Measurements from ENCODE around the gene CDH24.

Gene CDH24

DNA sequence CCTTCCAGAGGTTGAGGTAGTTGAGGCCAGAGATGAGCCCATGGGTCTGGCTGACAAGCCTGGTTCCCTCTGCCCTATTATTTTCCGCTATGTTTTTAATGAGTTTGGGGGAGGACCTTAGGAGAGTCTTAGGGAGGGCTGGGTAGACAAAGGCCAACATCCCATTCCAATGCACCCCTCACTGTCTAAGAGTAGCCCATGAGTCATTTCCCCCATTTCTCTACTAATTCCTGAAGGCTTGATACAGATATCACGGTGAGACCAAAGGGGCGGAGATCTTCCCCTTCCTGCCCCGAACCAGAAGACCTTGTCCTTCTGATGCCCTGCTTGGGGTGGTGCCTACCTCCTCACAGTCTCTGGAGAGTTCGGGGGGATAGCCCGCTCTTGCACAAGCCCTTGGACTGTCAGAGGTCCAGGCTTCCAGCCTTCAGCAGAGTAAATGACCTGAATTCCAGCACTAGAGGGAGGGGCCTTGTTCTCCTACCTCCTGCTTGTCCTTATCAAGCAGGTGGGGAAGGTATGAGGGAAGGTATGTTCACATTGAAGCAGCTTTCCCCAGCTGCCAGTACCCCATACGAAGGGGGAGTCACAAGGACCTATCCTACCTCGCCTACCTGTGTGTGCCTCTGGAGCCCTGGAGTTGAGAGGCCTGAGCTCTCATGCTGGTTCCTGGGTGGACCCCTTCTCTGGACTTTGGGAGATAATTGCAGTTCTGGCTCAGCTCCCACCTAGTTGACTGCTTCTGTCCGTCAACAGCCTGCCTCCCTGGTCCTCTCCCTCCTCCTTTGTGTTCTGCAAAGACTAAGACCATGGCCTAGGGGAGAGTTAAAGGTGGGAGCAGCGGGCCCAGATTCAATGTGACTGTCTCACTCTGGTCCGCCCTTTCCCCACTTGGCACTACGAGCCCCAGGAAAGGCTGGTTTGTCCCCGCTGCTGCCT is 11.6 kb downstream of the CDH24 start:
- peak; percentile 12 for DNase-seq

DNA sequence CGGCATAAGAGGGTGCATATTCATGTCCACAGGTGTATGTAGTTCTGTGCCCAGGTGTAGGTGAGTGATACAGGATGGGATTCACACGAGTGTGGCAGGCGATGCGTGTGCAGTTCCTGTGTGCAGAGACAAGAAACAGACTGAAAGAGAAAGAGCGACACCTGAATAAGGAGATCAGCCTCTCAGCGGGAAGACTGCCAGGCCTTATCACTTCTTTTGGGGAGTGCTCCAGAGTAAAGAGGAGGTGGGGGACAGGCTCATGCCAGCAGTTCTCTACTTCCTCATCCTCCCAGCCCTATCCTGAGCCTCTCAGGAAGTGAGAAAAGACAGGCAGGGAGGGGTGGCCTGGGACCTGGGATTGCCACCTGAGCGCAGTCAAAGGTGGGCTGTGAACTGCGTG is 12.5 kb downstream of the CDH24 start:
- DNase-seq: no peak

DNA sequence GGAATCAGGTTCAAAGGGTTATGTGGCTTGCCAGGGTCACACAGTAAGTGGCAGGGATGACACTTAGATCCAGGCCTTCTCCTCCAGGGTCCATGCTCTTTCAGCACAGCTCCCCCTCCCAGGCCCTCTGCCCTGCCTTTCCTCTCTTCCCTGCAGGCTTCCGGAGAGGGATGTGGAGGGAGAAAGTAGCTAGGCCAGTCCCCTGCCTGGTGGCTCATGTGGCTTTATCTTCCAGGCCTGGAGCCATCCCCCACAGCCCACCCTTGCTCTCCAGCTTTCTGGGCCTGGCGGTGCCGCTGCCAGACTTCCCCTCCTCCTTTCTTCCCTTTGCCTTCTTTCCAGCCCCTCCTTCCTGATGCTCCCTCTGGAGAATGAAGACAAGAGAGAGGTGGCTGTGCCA is 13.6 kb downstream of the CDH24 start:
- no peak for DNase-seq

DNA sequence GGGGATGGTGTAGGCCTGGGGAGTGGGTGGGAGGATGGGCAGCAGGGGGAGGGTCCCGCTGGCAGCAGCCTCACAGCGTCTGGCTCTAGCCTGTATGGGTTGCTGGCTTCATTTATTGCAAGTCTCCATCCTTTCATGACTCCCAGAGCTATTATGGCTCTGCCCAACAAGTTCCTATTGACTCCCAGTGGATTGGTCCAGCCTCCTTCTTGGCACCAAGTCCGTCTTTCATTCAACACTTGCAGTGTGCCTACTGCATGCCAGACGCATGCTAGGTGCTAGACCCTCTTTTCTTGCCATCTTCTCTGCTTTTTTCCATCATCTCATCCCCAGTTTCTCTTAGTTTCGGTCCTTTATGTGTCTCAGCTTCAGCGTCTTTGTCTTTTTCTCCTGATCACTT is 14.2 kb downstream of the CDH24 start:
- DNase-seq: no peak

DNA sequence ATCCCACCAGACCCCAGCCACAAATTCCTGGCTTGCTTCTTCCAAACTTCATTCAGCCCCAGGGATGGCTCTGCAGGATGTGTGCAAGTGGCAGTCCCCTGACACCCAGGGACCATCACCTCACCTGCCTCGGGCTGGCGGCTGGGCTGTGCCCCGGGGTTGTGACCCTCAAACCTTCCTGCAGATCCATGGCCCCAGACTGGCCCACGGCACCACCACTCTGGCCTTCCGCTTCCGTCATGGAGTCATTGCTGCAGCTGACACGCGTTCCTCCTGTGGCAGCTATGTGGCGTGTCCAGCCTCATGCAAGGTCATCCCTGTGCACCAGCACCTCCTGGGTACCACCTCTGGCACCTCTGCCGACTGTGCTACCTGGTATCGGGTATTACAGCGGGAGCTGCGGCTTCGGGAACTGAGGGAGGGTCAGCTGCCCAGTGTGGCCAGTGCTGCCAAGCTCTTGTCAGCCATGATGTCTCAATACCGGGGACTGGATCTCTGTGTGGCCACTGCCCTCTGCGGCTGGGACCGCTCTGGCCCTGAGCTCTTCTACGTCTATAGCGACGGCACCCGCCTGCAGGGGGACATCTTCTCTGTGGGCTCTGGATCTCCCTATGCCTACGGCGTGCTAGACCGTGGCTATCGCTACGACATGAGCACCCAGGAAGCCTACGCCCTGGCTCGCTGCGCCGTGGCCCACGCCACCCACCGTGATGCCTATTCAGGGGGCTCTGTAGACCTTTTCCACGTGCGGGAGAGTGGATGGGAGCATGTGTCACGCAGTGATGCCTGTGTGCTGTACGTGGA is 15.0 kb downstream of the CDH24 start, which contains the start of gene PSMB11:
Gene PSMB11 (plus strand): TSS at position 51 of the 804 bp plus-strand sequence. CDS start 14 bp downstream, at position 65.
- no peak for DNase-seq

DNA sequence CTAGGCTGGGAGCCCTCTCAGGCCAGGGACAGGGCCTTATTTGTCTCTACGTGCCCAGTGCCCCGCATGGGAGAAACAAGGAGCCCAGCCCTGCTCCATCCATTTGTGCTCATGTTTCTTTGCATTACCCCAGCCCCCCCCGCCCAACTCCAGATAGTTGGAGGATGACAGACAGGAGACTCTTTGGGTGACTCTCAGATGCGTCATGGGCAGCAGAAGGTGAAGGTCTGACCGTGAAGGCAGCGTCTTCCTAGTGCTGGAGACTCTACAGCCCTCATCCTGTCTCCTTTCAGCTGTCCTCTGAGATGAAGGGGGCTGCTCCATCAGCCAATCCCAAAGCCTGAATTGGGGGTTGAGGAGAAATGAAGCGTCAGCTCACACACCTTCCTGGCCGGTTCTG is 15.6 kb downstream of the CDH24 start:
- no peak for DNase-seq

DNA sequence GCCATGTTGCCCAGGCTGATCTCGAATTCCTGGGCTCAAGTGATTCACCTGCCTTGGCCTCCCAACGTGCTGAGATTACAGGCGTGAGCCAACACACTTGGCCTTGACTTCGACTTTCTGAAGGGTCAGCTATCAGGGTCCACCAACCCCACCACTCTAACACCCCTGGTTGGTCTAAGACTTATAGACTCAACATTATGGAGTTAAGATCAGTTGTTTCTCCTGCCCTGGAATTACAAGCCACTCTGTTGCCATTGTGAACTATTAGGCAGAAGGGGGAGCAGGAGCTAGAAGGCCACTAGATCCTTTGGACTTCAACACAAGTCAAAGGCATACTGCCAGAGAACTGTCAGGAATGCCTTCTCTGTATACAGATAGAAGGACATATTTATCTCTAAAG is 17.2 kb downstream of the CDH24 start:
- no peak for DNase-seq

DNA sequence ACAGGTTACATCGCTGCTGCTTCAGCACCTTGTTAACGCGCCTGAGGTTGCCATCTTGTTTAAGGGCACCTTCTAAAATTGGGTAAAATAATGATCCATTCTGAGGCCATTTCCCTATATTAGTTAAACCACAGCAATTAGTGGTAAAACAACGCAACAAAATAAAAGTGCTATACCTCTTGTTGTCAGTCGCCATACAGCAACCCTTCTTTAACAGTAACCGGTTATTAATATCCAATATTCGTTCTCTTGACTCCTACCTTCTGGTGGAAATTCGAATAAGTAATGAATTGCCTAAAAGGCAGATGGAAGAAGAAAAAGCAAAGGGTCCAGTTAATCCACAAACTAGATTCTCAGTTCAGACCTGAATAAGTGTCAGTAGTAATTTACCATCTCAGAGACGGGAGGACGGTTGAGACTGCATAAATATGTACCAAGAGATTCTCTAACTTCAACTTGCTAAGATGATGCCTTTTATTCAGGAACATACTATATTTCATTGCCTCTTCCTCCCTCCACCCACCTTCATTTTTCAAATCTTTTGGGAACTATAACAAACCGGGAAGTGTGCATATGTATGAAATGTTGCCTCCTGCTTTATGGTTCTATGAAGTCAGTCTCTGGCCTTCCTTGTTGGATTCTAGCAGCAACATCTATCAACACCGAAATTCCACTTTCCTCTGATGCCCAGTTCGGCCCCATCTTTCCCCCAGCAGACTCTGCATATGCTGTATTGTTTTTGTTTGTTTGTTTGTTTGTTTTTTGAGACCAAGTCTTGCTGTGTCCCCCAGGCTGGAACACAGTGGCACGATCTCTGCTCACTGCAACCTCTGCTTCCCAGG is 21.8 kb downstream of the CDH24 start:
- DNase-seq: no peak

DNA sequence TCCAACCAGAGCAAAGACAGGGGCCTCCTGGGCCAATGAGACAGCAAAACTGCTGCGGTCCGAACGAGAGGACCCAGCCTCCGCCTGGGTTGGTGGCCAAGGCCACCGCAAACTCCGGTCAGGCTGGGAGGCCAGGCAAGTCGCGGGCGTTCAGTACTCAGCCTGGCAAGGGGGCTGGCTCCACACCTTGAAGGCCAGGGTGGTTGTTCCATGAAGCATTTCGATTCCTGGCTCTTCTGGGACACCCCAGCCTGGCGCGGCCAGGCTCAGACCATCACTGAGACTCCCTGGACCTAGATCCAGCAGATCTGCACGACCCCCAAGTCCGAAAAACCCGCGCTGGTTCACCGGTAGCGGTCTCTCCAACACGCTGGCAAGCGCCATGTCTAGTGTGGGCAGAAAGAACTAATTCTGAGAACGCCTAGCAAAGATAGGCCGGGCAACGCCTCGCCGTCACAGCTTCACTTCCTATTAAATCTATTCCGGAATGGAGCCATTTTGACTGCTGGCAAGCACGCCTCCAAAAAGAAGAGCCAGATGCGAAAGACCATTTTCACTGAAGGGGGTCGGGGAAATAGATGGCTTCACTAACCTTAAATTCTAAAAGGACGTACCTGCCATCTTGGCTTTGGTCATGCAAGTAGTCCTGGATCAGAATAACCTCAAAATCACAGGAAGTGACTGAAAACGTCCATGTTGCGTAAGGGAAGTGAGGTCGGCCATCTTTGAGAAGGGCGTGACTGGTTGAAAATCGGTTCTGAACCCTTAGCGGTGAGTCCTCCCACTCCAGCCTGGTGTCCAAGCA is 22.6 kb downstream of the CDH24 start, which contains the start of gene PSMB5:
Gene PSMB5 (minus strand): TSS at position 403 of the 805 bp plus-strand sequence. CDS start 19 bp downstream, at position 384.
- DNase-seq: peak; percentile 93

DNA sequence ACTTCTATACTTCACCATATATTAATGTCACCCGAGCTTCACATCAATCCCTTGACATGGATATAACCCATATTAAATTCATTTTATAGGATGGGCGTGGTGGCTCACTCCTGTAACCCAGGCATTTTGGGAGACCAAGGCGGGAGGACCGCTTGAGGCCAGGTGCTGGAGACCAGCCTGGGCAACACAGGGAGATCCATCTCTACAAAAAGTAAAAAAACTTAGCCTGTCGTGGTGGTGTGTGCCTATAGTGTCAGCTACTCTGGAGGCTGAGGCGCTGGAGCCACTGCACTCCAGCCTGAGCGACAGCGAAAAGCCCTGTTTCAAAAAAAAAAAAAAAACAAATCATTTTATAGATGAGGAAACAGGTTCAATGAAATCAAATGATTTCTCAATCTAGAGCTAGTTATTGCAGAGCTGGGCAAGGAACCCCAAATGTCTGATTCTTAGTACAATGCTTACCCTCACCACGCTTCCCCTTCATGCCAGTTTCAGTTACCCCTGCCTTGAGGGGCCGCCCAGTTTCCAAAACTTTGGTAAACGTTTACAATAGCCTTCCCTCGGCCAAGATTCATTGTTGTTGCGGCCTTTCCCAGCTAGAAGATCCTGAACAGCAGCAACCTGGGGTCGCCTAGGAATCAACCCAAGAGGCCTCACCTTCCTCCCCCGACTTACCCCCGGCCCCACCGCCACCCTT is 23.4 kb downstream of the CDH24 start:
- no peak for DNase-seq

DNA sequence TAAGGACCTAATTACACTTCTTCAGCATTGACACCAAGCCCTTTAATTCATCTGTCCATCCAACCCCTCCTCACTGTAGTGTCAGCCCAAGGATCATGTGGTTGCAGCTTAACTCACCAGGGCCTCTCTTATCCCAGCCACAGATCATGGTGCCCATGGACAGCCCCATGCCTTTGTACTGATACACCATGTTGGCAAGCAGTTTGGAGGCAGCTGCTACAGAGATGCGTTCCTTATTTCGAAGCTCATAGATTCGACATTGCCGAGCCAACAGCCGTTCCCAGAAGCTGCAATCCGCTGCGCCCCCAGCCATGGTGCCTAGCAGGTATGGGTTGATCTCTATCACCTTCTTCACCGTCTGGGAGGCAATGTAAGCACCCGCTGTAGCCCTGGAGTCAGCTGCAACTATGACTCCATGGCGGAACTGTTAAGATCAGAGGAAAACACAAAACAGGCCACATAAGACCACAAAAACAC is 24.0 kb downstream of the CDH24 start:
- DNase-seq: no peak

DNA sequence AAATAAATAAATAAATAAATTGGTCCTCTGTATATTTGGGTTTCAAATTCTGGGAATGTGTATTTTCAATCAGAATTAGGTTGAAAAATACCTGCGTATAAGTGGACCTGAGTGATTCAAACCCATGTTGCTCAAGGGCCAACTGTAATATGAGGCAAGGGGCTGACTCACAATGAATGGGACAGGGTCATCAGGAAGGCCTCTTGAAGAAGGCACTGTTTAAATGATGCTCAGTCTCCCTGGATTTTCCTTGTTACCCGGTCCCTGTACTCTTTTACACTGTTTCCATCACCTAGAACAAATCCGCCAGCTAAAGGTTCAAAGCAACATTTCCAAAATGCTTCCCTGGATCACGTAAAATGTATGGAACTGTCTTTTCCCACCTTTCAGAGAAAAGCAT is 26.4 kb downstream of the CDH24 start:
- DNase-seq: no peak

DNA sequence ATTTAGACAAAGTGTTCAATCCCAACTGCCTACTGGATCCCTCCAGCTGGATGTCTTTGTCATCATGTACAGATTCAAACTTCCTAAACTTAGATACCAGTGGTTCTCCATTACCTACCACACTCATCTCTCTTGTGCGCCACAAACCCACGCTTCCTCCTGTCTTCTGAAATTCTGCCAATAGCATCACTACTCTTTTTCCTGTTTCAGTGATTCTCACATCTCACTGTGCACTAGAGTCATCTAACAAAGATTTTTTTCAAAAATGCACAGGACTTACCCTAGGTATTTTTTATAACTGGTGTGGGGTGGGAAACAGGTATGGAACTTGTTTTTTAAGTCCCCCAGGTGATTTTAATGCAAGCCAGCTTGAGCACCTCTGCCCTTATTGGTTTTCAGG is 28.5 kb downstream of the CDH24 start:
- no peak for DNase-seq

DNA sequence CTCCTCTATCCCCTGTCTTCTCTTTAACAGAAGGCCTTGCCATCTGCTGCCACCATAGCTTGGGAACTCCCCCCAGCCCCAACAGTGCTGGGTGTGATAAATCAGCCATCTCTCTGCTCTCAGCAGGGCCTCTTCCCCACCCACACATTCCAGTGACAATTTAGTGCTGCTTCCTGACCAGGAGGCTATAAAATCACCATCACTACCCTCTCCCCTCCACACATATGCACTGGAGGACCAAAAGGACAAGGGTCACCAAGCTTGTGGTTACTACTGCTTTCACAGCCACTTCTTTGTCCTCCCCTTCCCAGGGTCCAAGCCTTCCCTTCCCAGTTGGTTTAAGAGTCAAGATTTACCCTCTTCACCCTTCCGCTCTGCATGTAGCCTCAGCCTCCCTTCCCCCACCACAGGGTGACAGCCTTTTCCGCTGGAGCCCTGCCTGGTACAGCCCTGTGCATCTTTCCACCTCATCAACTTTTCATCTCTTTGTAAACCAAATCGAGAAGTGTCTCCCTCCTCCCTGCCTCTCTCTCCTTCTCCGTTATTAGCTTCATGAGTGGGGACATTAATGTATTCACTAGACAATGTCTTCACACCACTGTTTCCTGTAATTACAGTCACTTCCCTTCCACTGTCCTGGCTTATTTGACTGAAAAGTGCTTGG is 32.0 kb downstream of the CDH24 start:
- no peak for DNase-seq

DNA sequence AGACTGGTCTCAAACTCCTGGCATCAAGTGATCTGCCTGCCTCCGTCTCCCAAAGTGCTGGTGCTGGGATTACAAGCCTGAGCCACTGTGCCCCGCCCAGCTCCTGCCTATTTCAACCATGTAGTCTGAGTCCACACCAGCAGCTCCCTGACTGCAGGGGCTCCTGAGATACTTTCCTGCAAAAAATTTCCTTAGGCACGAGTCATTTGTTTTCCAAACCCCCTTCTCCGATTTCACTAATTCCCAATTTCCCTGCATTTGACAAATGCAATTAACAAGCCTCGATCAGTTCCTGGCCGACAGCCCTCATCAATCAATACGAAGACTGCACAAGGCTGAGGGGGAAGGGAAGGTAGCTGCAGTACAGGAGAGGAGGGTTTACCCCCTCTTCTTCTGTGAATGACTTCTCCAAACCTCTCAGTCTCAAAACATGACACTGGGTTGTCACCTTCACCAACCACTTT is 32.7 kb downstream of the CDH24 start:
- DNase-seq: no peak

DNA sequence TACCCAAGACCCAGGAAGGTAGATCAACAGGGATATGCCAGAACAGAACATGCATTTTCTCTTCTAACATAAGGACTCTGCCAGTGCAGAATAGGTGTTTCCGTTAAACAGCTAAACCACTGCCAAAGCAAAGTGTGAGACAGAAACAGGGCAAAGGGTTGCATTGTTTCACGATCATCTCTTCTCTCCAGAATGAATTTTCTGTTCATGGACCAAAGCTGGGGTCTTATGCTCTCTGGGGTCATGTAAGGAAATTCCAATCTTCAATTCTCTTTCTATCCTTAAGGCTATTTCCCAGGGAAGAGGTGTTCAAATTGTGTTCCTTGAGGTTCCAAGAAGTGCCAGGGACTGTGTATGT is 33.5 kb downstream of the CDH24 start:
- DNase-seq: no peak

DNA sequence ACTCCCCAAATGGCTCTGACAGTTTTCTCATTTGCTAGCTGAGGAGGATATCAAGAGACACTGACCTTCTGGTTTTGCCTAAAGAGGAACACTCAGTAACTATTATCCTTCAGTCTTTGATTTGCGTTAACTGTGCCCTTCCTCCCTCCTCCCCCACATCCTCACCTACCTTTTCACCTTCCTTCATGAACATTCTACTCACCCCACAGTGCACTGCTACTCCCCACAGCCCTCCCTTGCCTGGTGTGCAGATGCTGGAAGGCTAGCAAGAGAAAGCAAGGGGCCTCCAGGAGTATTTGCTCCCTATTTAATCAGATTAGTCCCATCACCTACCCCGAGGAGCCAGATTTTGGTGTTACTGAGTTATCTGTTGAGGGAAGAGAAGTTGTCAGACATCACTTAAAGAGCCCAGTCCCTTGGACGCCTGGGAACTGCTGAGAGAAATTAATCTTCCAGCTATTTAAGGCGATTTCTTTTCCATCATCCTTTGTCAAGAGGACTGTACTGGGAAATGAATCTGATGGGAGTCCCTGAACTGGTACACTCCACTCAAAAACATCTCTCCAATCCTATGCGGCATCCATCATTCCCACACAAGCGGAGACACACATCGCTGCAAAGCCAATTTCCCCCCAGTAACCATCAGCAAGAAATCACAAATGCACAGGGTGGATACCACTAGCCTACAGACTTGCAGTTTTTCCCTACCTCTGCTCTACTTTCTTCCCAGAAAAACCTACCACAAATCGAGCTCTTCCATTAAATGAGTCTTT is 34.1 kb downstream of the CDH24 start:
- no peak for DNase-seq

DNA sequence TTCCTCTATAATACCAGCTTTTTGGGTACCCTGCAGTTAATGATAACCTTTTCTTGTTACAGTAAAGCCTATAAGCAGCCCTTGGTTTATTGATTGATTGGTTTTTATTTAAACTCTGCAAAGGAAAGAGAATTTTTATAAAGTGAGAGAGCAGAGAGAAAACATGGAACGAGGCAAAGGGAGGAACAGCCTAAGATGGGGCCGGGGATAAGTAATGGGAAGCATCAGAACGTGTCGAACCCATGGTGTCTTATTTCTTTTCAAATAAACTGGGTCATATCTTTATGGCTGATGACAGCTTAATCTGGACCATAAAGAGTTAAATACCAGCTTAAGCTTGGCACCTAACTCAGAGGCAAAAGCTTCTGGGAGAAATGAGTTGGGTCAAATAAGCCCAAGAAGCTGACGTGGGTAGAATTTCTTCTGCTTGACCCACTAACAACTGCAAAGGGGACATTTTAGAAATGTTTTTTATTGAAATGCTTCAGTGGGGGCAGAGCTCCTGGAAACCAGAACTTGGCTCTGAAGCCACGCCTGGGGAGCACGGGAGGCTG is 35.4 kb downstream of the CDH24 start:
- no peak for DNase-seq

DNA sequence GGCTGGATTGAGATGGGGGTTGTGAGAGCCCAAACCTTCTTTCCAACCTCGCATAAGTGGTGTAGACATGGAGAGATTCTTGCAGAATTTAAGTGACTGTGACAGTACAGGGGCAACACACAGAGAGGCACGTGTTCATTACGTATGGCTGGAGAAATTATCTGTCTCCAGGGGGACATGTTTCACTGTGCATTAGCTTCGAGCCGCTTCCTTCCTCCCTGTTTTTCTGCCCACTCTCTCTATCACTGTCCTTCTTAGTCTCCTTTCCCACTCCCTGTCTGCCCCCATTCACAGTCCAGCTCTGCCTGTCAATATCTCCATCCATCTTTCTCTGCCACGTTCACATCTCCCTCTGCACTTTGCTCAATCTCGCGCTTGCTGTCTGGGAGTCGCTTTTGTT is 35.9 kb downstream of the CDH24 start:
- DNase-seq: no peak

Measured in fibroblast of skin of scalp (primary cell).